GM21786 (cell line): Measurements from ENCODE around the gene ZNF382.
"Not testable (repeated sequence)": the region's sequence is repeated elsewhere in the genome, so short reads cannot be mapped to it uniquely, and the experiment has no call there.

Source experiments
- ATAC-seq: cut with Tn5 transposase; IDR thresholded peaks from one replicate; pipeline ENCODE4 v1.9.1; 2021; ENCODE audit not compliant: unreplicated experiment

The ZNF382 gene

GRCh38 chr19:36605101-36605876 is at the start of gene ZNF382:
TSS of gene ZNF382 (plus strand) at chr19:36605313. CDS start at chr19:36609915, 4,602 bp downstream.
- ATAC-seq: peak; percentile 55

GRCh38 chr19:36564391-36564790 is 40.7 kb upstream of the ZNF382 start:
- no peak for ATAC-seq

- ATAC-seq: no peak
These were observed 32.5 kb upstream of the ZNF382 start for GRCh38 chr19:36572593-36573019.

GRCh38 chr19:36573020-36573894 is 31.9 kb upstream of the ZNF382 start, which contains the start of gene ZNF529:
TSS of gene ZNF529 (minus strand) at chr19:36573292. CDS start at chr19:36572346, 946 bp downstream.
- ATAC-seq: peak; percentile 90

GRCh38 chr19:36573895-36574720 is 31.0 kb upstream of the ZNF382 start:
- no peak for ATAC-seq

GRCh38 chr19:36574741-36575140 is 30.4 kb upstream of the ZNF382 start:
- no peak for ATAC-seq

DNA sequence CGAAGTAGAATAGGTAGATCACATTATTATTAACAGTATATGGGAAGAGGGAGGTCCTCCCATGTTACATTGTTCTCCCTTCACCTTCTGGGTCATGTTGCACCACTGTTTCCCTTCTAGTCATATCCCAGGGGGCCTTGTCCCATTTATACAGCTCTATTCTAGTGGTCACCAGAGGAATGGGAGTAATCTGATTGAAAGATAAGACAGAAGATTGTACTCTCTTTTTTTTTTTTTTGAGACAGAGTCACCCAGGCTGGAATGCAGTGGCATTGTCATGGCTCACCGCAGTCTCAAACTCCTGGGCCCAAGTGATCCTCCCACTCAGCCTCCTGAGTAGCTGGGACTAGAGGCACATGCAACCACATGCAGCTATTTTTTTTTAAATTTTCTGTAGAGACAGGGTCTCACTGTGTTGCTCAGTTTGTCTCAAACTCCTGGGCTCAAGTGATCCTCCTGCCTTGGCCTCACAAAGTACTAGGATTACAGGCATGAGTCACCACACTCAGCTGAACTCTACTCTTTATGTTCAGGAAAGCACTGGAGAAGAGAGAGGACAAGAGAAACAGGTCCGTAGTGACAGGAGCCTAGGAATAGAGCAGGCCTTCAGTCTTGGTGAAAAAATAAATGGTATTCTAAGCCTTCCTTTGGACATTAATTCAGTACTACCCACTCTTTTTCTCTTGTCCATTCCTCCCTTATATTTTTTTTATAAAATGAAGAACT is 27.7 kb upstream of the ZNF382 start:
- no peak for ATAC-seq

DNA sequence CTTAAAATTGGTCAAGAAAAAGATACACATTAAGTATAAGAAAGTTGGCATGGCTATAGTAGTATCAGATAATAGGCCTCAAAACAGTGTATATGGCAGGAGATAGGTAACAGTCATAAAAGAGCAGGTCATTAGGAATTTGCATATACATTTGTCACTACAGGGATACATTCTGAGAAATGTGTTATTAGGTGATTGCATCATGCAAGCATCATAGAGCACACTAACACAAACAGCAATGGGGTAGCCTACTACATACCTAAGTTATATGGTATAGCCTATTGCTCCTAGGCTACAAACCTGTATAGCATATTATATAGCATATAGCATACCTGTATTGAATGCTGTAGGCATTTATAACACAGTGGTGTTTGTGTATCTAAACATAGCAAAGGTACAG is 25.9 kb upstream of the ZNF382 start:
- ATAC-seq: no peak

GRCh38 chr19:36602681-36603080 is 2.4 kb upstream of the ZNF382 start:
- not testable (repeated sequence) for ATAC-seq

- peak; percentile 76 for ATAC-seq
These were observed 435 bp upstream of the ZNF382 start for GRCh38 chr19:36604656-36605100.

DNA sequence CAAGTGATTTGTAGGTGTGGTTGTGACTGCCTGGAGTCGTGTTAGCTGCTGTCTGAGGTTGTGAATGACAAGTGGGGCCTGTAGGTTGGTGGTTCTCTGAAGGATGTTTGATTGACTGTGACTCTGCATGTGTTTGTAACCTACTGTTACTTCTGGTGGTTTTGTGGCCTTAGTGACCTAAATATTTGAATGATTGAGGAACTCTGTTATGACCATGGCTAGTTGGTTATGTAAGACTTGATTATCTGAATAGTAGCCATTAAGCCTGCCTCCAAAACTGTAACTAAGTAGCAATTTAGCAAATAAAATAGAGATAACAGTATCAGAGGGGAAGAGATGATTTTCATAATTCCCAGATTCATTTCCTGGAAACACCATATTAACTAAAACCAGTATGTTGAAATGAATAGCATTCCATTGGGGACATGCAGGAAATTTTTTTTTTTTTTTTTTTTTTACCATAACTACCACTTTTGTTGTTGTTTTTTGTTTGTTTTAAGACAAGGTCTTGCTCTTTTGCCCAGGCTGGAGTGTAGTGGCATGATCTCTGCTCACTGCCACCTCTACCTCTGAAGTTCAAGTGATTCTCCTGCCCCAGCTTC is 865 bp downstream of the ZNF382 start:
- ATAC-seq: peak; percentile 27

DNA sequence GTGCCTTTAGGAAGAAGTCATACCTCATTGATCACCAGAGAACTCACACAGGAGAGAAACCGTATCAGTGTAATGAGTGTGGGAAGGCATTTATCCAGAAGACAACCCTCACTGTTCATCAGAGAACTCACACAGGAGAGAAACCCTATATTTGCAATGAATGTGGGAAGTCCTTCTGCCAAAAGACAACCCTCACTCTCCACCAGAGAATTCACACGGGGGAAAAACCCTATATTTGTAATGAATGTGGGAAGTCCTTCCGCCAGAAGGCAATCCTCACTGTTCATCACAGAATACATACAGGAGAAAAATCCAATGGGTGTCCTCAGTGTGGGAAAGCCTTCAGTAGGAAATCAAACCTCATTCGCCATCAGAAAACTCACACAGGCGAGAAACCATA is 21.9 kb downstream of the ZNF382 start:
- ATAC-seq: no peak

DNA sequence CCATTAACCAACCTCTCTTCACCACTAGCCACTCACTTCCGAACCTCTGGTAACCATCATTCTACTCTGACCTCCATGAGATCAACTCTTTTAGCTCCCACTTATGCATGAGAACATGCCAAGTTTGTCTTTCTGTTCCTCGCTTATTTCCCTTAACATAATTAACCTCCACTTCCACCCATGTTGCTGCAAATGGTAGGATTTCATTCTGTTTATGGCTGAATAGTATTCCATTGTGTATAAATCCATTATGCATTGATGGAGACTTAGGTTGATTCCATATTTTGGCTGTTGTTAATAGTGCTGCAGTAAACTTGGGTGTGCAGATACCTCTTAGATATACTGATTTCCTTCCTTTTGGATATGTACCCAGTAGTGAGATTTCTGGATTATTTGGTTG is 30.2 kb downstream of the ZNF382 start:
- no peak for ATAC-seq

GRCh38 chr19:36638862-36639510 is 33.9 kb downstream of the ZNF382 start:
- ATAC-seq: no peak

- no peak for ATAC-seq
These were observed 41.6 kb downstream of the ZNF382 start for GRCh38 chr19:36646746-36647145.

DNA sequence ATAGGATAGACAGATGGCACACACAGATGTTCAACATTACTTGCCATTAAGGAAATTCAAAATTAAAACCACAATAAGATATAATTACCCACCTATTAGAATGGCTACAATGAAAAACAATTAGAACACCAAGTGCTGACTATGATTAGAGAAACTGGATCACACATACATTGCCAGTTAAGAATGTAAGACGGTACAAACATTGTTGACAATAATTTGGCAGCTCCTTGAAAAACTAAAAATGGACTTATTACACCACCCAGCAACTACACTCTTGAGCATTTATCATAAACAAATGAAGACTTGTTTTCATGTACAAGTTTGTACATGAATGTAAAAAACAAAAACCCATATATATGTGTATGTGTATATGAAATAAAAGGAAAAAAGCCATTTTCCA is 47.8 kb downstream of the ZNF382 start:
- ATAC-seq: no peak

- no peak for ATAC-seq
These were observed 60.7 kb downstream of the ZNF382 start for GRCh38 chr19:36665832-36666231.

DNA sequence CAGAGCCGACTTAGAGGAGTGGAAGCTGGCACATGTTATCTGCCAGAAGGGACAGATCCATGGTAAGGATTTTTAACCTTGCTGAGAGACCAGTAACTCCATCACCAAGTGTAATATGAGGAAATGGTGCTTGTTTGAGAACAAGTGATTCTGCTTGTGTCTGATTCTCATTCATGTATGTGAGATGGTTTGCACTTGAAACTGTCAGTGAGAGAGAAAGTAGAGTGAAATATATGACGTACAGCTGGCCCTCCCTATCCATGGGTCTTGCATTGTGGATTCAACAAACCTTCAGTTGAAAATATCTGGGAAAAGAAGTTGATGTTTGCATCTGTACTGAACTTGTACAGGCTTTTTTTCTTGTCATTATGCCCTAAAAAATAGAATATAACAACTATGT is 63.5 kb downstream of the ZNF382 start:
- no peak for ATAC-seq

GRCh38 chr19:36672368-36672767 is 67.3 kb downstream of the ZNF382 start:
- no peak for ATAC-seq
